Spleen (tissue), 7 donors: ENCODE data around the gene MRPL46.

Experiments used
- CTCF ChIP-seq, 11 experiments: fragments of 200-600 bp in 7 of 11; fragments of 450-650 bp in 4 of 11; sonication (generic) in 4 of 11; IDR thresholded peaks in 8 of 11; conservative IDR thresholded peaks in 3 of 11; 1 replicate in 7 of 11; 2 replicates in 4 of 11; pipeline versions ENCODE4 v1.4.0 to v1.8.0; 2016 to 2021; ENCODE audit warnings: antibody characterized with exemption in 11 of 11, inconsistent platforms in 4 of 11, mild to moderate bottlenecking in 1 of 11
- POLR2A ChIP-seq, 3 donors: fragments of 450-650 bp; IDR thresholded peaks; one replicate each; pipeline ENCODE4 v1.5.1; 2017; ENCODE audit warnings: antibody characterized with exemption in 3 of 3, mild to moderate bottlenecking in 1 of 3
- POLR2AphosphoS5 ChIP-seq, 3 donors: sonication (generic); formaldehyde crosslinking; IDR thresholded peaks; one replicate each; pipeline ENCODE4 v1.5.1; 2017; ENCODE audit warnings: antibody characterized with exemption in 3 of 3
- donor health status: DM: no; HTN: no; CAD: no; lungs with moderate emphysema.
- donor health status: DM: no; HTN: no; CAD: no.
- donor health status: DM: no; HTN: no; CAD: no.

DNA sequence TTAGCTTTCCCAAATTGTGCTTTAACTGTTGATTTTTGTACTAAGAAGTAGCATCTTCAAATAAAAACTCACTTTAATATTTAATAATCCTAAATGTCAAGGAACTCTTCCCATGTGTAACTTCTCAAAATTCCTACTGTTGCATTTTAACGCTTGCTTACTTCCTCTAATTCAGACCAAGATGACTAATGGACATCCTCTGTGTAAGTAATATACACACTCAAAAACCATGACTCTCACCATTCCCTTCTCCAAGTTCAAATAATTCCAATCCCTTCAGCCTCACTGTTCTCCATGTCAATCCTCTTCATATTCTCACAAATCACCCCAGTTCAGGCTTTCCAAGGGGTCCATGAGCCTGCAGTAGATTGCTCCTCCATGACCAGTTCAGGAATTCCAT, 13.0 kb downstream of the MRPL46 start:
- TF ChIP-seq CTCF (IDR thresholded peaks at IDR 0.05 in 8 of 11, conservative IDR thresholded peaks at IDR 0.05 in 3 of 11) (no peak), POLR2A (IDR thresholded peaks at IDR 0.05) (no peak), POLR2AphosphoS5 (IDR thresholded peaks at IDR 0.05) (no peak)
